HEK293T (cell line): ENCODE data around the gene XIRP1.
A peak's percentile ranks its signal among the peaks of the same experiment; 100 is the strongest.

ENCODE experiments used
- CTCF ChIA-PET: fragments of 350-600 bp; formaldehyde crosslinking; extraction: SDS; loops from one replicate; lab custom pipeline; 2021; ENCODE audit warnings: antibody characterized with exemption, inconsistent platforms; lab: Yijun Ruan, JAX
- POLR2A ChIA-PET: fragments of 350-600 bp; formaldehyde crosslinking; extraction: SDS; loops from one replicate; lab custom pipeline; 2020; ENCODE audit warnings: antibody characterized with exemption, inconsistent platforms; lab: Yijun Ruan, JAX
- DNase-seq: peaks from one replicate; pipeline ENCODE4 v3.0.0; 2012; ENCODE audit warnings: mixed read lengths; ENCODE audit errors: extremely low spot score
- ARNT ChIP-seq: fragments of 450-650 bp; IDR thresholded peaks from 2 replicates; pipeline ENCODE4 v1.6.1; 2017; ENCODE audit warnings: mild to moderate bottlenecking
- BHLHE40 ChIP-seq: fragments of 450-650 bp; IDR thresholded peaks from 2 replicates; pipeline ENCODE4 v1.6.1; 2016; ENCODE audit warnings: mild to moderate bottlenecking, moderate library complexity, borderline replicate concordance
- CTBP1 ChIP-seq: fragments of 450-650 bp; IDR thresholded peaks from 2 replicates; pipeline ENCODE4 v1.6.1; 2016; ENCODE audit warnings: borderline replicate concordance
- ELF4 ChIP-seq: fragments of 450-650 bp; IDR thresholded peaks from 2 replicates; pipeline ENCODE4 v1.6.1; 2017; ENCODE audit warnings: antibody characterized with exemption
- FOXA1 ChIP-seq: fragments of 450-650 bp; IDR thresholded peaks from 2 replicates; pipeline ENCODE4 v1.6.1; 2016; ENCODE audit warnings: mild to moderate bottlenecking
- FOXK2 ChIP-seq: fragments of 450-650 bp; IDR thresholded peaks from 2 replicates; pipeline ENCODE4 v1.6.1; 2016; ENCODE audit warnings: mild to moderate bottlenecking
- FOXM1 ChIP-seq: fragments of 450-650 bp; IDR thresholded peaks from 2 replicates; pipeline ENCODE4 v1.6.1; 2017; ENCODE audit warnings: mild to moderate bottlenecking, borderline replicate concordance
- HDGF ChIP-seq: fragments of 450-650 bp; IDR thresholded peaks from 2 replicates; pipeline ENCODE4 v1.6.1; 2017; ENCODE audit warnings: antibody characterized with exemption, borderline replicate concordance
- L3MBTL2 ChIP-seq: fragments of 450-650 bp; conservative IDR thresholded peaks from 2 replicates; pipeline ENCODE4 v1.6.1; 2016; ENCODE audit warnings: mild to moderate bottlenecking
- LEF1 ChIP-seq: fragments of 450-650 bp; IDR thresholded peaks from 2 replicates; pipeline ENCODE4 v1.6.1; 2017; ENCODE audit warnings: mild to moderate bottlenecking, borderline replicate concordance
- NFRKB ChIP-seq: fragments of 450-650 bp; IDR thresholded peaks from 2 replicates; pipeline ENCODE4 v1.6.1; 2016; ENCODE audit warnings: mild to moderate bottlenecking, moderate library complexity
- PKNOX1 ChIP-seq: fragments of 450-650 bp; IDR thresholded peaks from 2 replicates; pipeline ENCODE4 v1.6.1; 2016
- SP1 ChIP-seq: fragments of 450-650 bp; IDR thresholded peaks from 2 replicates; pipeline ENCODE4 v1.6.1; 2017
- SUZ12 ChIP-seq: fragments of 450-650 bp; IDR thresholded peaks from 2 replicates; pipeline ENCODE4 v1.6.1; 2016; ENCODE audit warnings: mild to moderate bottlenecking
- TARDBP ChIP-seq: fragments of 450-650 bp; IDR thresholded peaks from 2 replicates; pipeline ENCODE4 v1.6.1; 2016
- ZNF384 ChIP-seq: fragments of 450-650 bp; IDR thresholded peaks from 2 replicates; pipeline ENCODE4 v1.6.1; 2016

XIRP1 gene

GRCh38 chr3:39212665-39213064 is 20.3 kb upstream of the XIRP1 start:
- no peak for TF ChIP-seq TARDBP
- CTCF ChIA-PET: interaction anchor here (1.1 kb wide), 1 partner anchor 76 kb away, joined by 4 read pairs; no protein-coding TSS in a partner anchor
- POLR2A ChIA-PET: no interaction called here
- DNase-seq: no peak

- TF ChIP-seq ZNF384: no peak
- TF ChIP-seq FOXK2: no peak
- no peak for TF ChIP-seq FOXM1
- TF ChIP-seq NFRKB: no peak
- TF ChIP-seq SUZ12: no peak
- no peak for TF ChIP-seq BHLHE40
- TF ChIP-seq ARNT: no peak
- TF ChIP-seq L3MBTL2: no peak
- TF ChIP-seq FOXA1: no peak
- no peak for TF ChIP-seq CTBP1
- TF ChIP-seq PKNOX1: no peak
- ChIA-PET CTCF (interaction anchor here (1.1 kb wide), 1 partner anchor 77 kb away, joined by 4 read pairs; no protein-coding TSS in a partner anchor), POLR2A (no interaction called here)
- DNase-seq: no peak
Measured at GRCh38 chr3:39211332-39212130, 19.1 kb upstream of the XIRP1 start.

GRCh38 chr3:39210078-39210477 is 17.7 kb upstream of the XIRP1 start:
- ChIA-PET POLR2A (no interaction called here), CTCF (no interaction called here)
- DNase-seq: no peak
- TF ChIP-seq CTBP1 (no peak), L3MBTL2 (no peak), ELF4 (no peak), SP1 (no peak), BHLHE40 (no peak), ZNF384 (no peak), FOXM1 (no peak), SUZ12 (no peak), LEF1 (no peak), FOXK2 (no peak), HDGF (no peak), FOXA1 (no peak), TARDBP (no peak), NFRKB (no peak), PKNOX1 (no peak), ARNT (no peak)

- TF ChIP-seq SUZ12 (no peak), PKNOX1 (no peak), ZNF384 (no peak), NFRKB (no peak), SP1 (no peak), L3MBTL2 (no peak), CTBP1 (no peak), ARNT (no peak), FOXA1 (no peak)
- CTCF ChIA-PET: no interaction called here
- DNase-seq: no peak
- POLR2A ChIA-PET: no interaction called here
Measured at GRCh38 chr3:39209329-39209970, 17.1 kb upstream of the XIRP1 start.

- TF ChIP-seq ZNF384: no peak
- TF ChIP-seq ARNT: no peak
- peak; percentile 67 for DNase-seq
- ChIA-PET CTCF (interaction anchor here (0.9 to 1.4 kb wide), 2 partner anchors 17 to 84 kb away, joined by 4 read pairs; no protein-coding TSS in a partner anchor), POLR2A (no interaction called here)
Measured at GRCh38 chr3:39208463-39209055, 16.2 kb upstream of the XIRP1 start.
